Measurements from ENCODE around the gene EGF.
"Not testable (repeated sequence)": the region's sequence is repeated elsewhere in the genome, so short reads cannot be mapped to it uniquely, and the experiment has no call there.

The EGF gene

GRCh38 chr4:110010797-110011196 lies 98.1 kb downstream of the EGF start:
- in situ Hi-C loops (cut with HindIII; ENCODE audit: low pct_ligation_motif_present, low pct_unique_long_range_greater_than_20kb, low sequenced_read_pairs) = no loop called here
- no peak for DNase-seq

GRCh38 chr4:110012917-110013316 lies 100.2 kb downstream of the EGF start:
- in situ Hi-C loops (cut with HindIII; ENCODE audit: low pct_ligation_motif_present, low pct_unique_long_range_greater_than_20kb, low sequenced_read_pairs) = no loop called here
- DNase-seq = no peak

- in situ Hi-C loops (cut with HindIII; ENCODE audit: low pct_ligation_motif_present, low pct_unique_long_range_greater_than_20kb, low sequenced_read_pairs) = no loop called here
- no peak for DNase-seq
Measured at GRCh38 chr4:110014233-110014632, 101.5 kb downstream of the EGF start.

GRCh38 chr4:110019153-110019552 lies 106.5 kb downstream of the EGF start:
- no peak for DNase-seq
- in situ Hi-C loops (cut with HindIII; ENCODE audit: low pct_ligation_motif_present, low pct_unique_long_range_greater_than_20kb, low sequenced_read_pairs) = no loop called here

- in situ Hi-C loops (cut with HindIII; ENCODE audit: low pct_ligation_motif_present, low pct_unique_long_range_greater_than_20kb, low sequenced_read_pairs) = no loop called here
- peak; percentile 62 for DNase-seq
Measured at GRCh38 chr4:110020139-110020538, 107.5 kb downstream of the EGF start.

GRCh38 chr4:110020646-110021443 lies 108.2 kb downstream of the EGF start:
- DNase-seq = no peak

GRCh38 chr4:110022457-110022856 lies 109.8 kb downstream of the EGF start:
- no peak for DNase-seq
- in situ Hi-C loops (cut with HindIII; ENCODE audit: low pct_ligation_motif_present, low pct_unique_long_range_greater_than_20kb, low sequenced_read_pairs) = no loop called here

More at GRCh38 chr4:110020646-110021443, 108.2 kb downstream of the EGF start:
- in situ Hi-C loops (cut with HindIII; ENCODE audit: low pct_ligation_motif_present, low pct_unique_long_range_greater_than_20kb, low sequenced_read_pairs) = no loop called here

- in situ Hi-C loops (cut with HindIII; ENCODE audit: low pct_ligation_motif_present, low pct_unique_long_range_greater_than_20kb, low sequenced_read_pairs) = no loop called here
- DNase-seq = no peak
Measured at GRCh38 chr4:110025056-110025455, 112.4 kb downstream of the EGF start.

- in situ Hi-C loops (cut with HindIII; ENCODE audit: low pct_ligation_motif_present, low pct_unique_long_range_greater_than_20kb, low sequenced_read_pairs) = no loop called here
- no peak for DNase-seq
Measured at GRCh38 chr4:110025718-110026117, 113.0 kb downstream of the EGF start.

- DNase-seq = no peak
- in situ Hi-C loops (cut with HindIII; ENCODE audit: low pct_ligation_motif_present, low pct_unique_long_range_greater_than_20kb, low sequenced_read_pairs) = no loop called here
Measured at GRCh38 chr4:110032603-110033002, 119.9 kb downstream of the EGF start.

- DNase-seq = no peak
- in situ Hi-C loops (cut with HindIII; ENCODE audit: low pct_ligation_motif_present, low pct_unique_long_range_greater_than_20kb, low sequenced_read_pairs) = no loop called here
Measured at GRCh38 chr4:110033355-110034025, 120.8 kb downstream of the EGF start.

- DNase-seq = no peak
- in situ Hi-C loops (cut with HindIII; ENCODE audit: low pct_ligation_motif_present, low pct_unique_long_range_greater_than_20kb, low sequenced_read_pairs) = no loop called here
Measured at GRCh38 chr4:110034026-110034393, 121.3 kb downstream of the EGF start.

- in situ Hi-C loops (cut with HindIII; ENCODE audit: low pct_ligation_motif_present, low pct_unique_long_range_greater_than_20kb, low sequenced_read_pairs); DNase-seq: not testable (repeated sequence)
Measured at GRCh38 chr4:110039164-110039563, 126.5 kb downstream of the EGF start.

GRCh38 chr4:110041735-110042134 lies 129.1 kb downstream of the EGF start:
- no peak for DNase-seq
- in situ Hi-C loops (cut with HindIII; ENCODE audit: low pct_ligation_motif_present, low pct_unique_long_range_greater_than_20kb, low sequenced_read_pairs) = no loop called here

GRCh38 chr4:110042545-110043517 lies 130.1 kb downstream of the EGF start:
- no peak for DNase-seq
- in situ Hi-C loops (cut with HindIII; ENCODE audit: low pct_ligation_motif_present, low pct_unique_long_range_greater_than_20kb, low sequenced_read_pairs) = no loop called here

GRCh38 chr4:110046588-110047049 lies 133.9 kb downstream of the EGF start:
- no peak for DNase-seq
- in situ Hi-C loops (cut with HindIII; ENCODE audit: low pct_ligation_motif_present, low pct_unique_long_range_greater_than_20kb, low sequenced_read_pairs) = no loop called here

GRCh38 chr4:110049951-110050925 lies 137.6 kb downstream of the EGF start:
- in situ Hi-C loops (cut with HindIII; ENCODE audit: low pct_ligation_motif_present, low pct_unique_long_range_greater_than_20kb, low sequenced_read_pairs) = no loop called here
- DNase-seq = peak; percentile 36

Measured in ACHN (cell line).